Ishikawa (cell line): ENCODE data around the gene ARNT2.

Experiments used
- CEBPB ChIP-seq: IDR thresholded peaks from 2 replicates; pipeline ENCODE4 v1.6.1; 2012
- CREB1 ChIP-seq: IDR thresholded peaks from 2 replicates; pipeline ENCODE4 v1.6.1; 2012; ENCODE audit warnings: low read depth
- EGR1 ChIP-seq: IDR thresholded peaks from 2 replicates; pipeline ENCODE4 v1.6.1; 2012
- EP300 ChIP-seq: IDR thresholded peaks from 2 replicates; pipeline ENCODE4 v1.6.1; 2012; ENCODE audit warnings: borderline replicate concordance
- MAX ChIP-seq: IDR thresholded peaks from 2 replicates; pipeline ENCODE4 v1.6.1; 2012
- NFIC ChIP-seq: IDR thresholded peaks from 2 replicates; pipeline ENCODE4 v1.6.1; 2012
- RAD21 ChIP-seq: IDR thresholded peaks from 2 replicates; pipeline ENCODE4 v1.6.1; 2012; ENCODE audit warnings: low read depth
- REST ChIP-seq: IDR thresholded peaks from 2 replicates; pipeline ENCODE4 v1.6.1; 2012; ENCODE audit warnings: low read depth, mild to moderate bottlenecking
- TAF1 ChIP-seq: IDR thresholded peaks from 2 replicates; pipeline ENCODE4 v1.6.1; 2012; ENCODE audit warnings: low read depth, mild to moderate bottlenecking
- TCF12 ChIP-seq: IDR thresholded peaks from 2 replicates; pipeline ENCODE4 v1.6.1; 2012; ENCODE audit warnings: low read depth
- TEAD4 ChIP-seq: IDR thresholded peaks from 2 replicates; pipeline ENCODE4 v1.6.1; 2012
- YY1 ChIP-seq: IDR thresholded peaks from 2 replicates; pipeline ENCODE4 v1.6.1; 2012; ENCODE audit warnings: low read depth
- ZBTB7A ChIP-seq: IDR thresholded peaks from 2 replicates; pipeline ENCODE4 v1.6.1; 2012; ENCODE audit warnings: low read depth

Gene ARNT2

GRCh38 chr15:80471881-80472280, 67.7 kb downstream of the ARNT2 start:
- TF ChIP-seq CEBPB (no peak), TCF12 (no peak), ZBTB7A (no peak), NFIC (no peak), RAD21 (no peak), REST (no peak)

- TF ChIP-seq REST: no peak
These were observed 69.4 kb downstream of the ARNT2 start for GRCh38 chr15:80473286-80474223.

GRCh38 chr15:80474224-80475215, 70.3 kb downstream of the ARNT2 start:
- TF ChIP-seq CREB1 (no peak), RAD21 (no peak), ZBTB7A (no peak), REST (no peak), EP300 (no peak), YY1 (no peak), TAF1 (no peak), TEAD4 (no peak)

- no peak for TF ChIP-seq NFIC
- no peak for TF ChIP-seq TEAD4
- no peak for TF ChIP-seq TAF1
- no peak for TF ChIP-seq MAX
- no peak for TF ChIP-seq TCF12
- TF ChIP-seq REST: no peak
- TF ChIP-seq EGR1: no peak
- 0 out of 2 replicates have a peak, but pooled peaks have one; percentile 20 for TF ChIP-seq RAD21
- no peak for TF ChIP-seq CEBPB
These were observed 71.4 kb downstream of the ARNT2 start for GRCh38 chr15:80475572-80475971.
